GM20431 (cell line): ENCODE results near the gene TPM4.

Experiments used
- in situ Hi-C: fragments of 300-500 bp; cut with MseI, MboI; formaldehyde crosslinking; loops from one replicate; pipeline ENCODE4 v1.15.0; 2020; ENCODE audit warnings: low sequenced_read_pairs; ENCODE audit not compliant: unreplicated experiment

TPM4 gene

DNA sequence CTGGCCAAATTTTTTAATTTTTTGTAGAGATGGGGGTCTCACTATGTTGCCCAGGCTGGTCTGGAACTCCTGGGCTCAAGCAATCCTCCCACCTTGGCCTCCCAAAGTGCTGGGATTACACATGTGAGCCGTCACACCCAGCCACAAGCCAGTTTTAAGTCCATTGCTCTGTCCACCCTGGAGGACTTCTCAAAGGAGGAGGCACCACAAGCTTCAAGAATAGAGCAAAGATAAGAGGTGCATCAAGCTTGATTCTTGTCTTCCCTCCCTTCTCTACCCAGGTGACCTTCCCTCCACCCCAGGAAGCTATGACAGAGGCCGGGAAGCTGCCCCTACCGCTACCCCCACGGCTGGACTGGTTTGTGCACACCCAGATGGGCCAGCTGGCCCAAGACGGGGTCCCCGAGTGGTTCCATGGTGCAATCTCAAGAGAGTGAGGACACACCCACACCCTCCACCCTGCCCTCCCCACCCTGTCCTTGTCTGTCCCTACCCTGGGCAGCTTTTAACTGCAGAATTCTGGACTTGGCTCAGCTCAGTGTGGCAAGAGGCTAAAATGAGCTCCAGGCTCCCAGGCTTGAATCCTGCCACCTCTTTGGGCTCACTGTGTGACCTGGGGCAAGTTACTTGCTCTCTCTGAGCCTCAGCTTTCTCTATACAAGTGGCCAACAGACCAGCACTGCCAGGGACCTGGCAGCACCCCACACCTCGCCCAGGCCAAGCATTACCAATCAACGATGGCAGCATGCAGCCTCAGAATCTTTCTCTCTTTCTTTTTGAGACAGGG, 72.3 kb downstream of the TPM4 start:
- in situ Hi-C loops, result no loop called here
